Keratinocyte (primary cell): Measurements from ENCODE around the gene SIAH2.

Source experiments
- CTCF ChIP-seq, 3 experiments: IDR thresholded peaks in 1 of 3; conservative IDR thresholded peaks in 1 of 3; optimal IDR thresholded peaks in 1 of 3; 2 replicates in 2 of 3; 3 replicates in 1 of 3; pipeline versions ENCODE3 to v1.5.1; 2011; ENCODE audit warnings: low read length in 3 of 3, mild to moderate bottlenecking in 3 of 3, moderate library complexity in 2 of 3, control low read depth in 1 of 3, inconsistent platforms in 1 of 3; ENCODE audit not compliant: insufficient read depth in 2 of 3; ENCODE audit errors: extremely low read depth in 1 of 3
- EZH2 ChIP-seq: IDR thresholded peaks from one replicate; pipeline ENCODE4 v1.6.1; 2012; ENCODE audit warnings: inconsistent platforms, mild to moderate bottlenecking, low read length, moderate library complexity

DNA sequence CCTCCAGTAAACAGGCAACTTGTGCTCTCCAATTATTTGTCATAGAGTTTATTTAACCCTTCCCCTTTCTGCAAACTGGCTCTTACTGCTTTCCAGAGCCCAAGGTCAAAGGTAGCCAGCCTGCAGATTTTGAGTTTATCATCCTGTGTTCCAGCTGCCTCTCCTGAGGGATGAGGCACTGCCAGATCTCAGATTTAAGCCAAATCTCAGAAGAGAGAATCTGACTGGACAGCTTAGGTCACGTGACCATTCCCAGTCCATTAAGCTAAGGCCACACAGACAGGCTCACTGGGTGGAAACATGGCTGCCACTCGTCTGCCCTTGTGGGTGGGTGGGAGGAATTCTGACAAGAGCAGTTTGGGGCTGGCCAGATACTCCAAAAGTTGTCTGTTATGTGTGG lies 8.6 kb upstream of the SIAH2 start:
- TF ChIP-seq CTCF (optimal IDR thresholded peaks at IDR 0.05 in 1 of 3, IDR thresholded peaks at IDR 0.05 in 1 of 3, conservative IDR thresholded peaks at IDR 0.05 in 1 of 3; ENCODE audit: extremely low read depth in 1 of 3, insufficient read depth in 2 of 3, low read length in 3 of 3) (no peak), EZH2 (no peak)
